ENCODE results near the gene MRAS. TPM values are rescaled to one million over a fixed set of nuclear protein-coding genes. Genes with fewer than 3 reads are reported as not detected.

Gene MRAS
- total RNA-seq, 1 donor from 2014 or later, result 41.5 TPM

- H3K9me3 Mint-ChIP-seq (ENCODE audit: unreplicated experiment), result no peaks in the 10 kb centered on the region
- H3K27ac Mint-ChIP-seq (ENCODE audit: unreplicated experiment), result no peak overlapping the region
- no peak for DNase-seq
- H3K4me3 Mint-ChIP-seq (ENCODE audit: unreplicated experiment), result no peak overlapping the region
- peaks cover 7% of the 10 kb centered on the region for H3K4me1 Mint-ChIP-seq (ENCODE audit: low read depth, unreplicated experiment)
- H3K36me3 Mint-ChIP-seq (ENCODE audit: unreplicated experiment), result peaks cover 22% of the 10 kb centered on the region
- no peak for TF ChIP-seq CTCF (IDR thresholded peaks at IDR 0.05; ENCODE audit: partially characterized antibody, unreplicated experiment)
- peaks cover 3% of the 10 kb centered on the region for H3K27me3 Mint-ChIP-seq (ENCODE audit: unreplicated experiment)
Measured at GRCh38 chr3:138405486-138405885, 57.1 kb downstream of the MRAS start.

GRCh38 chr3:138406606-138407005 is 58.2 kb downstream of the MRAS start:
- H3K27me3 Mint-ChIP-seq (ENCODE audit: unreplicated experiment), result peaks cover 2% of the 10 kb centered on the region
- H3K4me3 Mint-ChIP-seq (ENCODE audit: unreplicated experiment), result no peak overlapping the region
- H3K36me3 Mint-ChIP-seq (ENCODE audit: unreplicated experiment), result peaks cover 14% of the 10 kb centered on the region
- no peak for TF ChIP-seq CTCF (IDR thresholded peaks at IDR 0.05; ENCODE audit: partially characterized antibody, unreplicated experiment)
- DNase-seq, result no peak
- H3K27ac Mint-ChIP-seq (ENCODE audit: unreplicated experiment), result no peak overlapping the region
- H3K9me3 Mint-ChIP-seq (ENCODE audit: unreplicated experiment), result no peaks in the 10 kb centered on the region
- H3K4me1 Mint-ChIP-seq (ENCODE audit: low read depth, unreplicated experiment), result peaks cover 7% of the 10 kb centered on the region

GRCh38 chr3:138407236-138407907 is 59.0 kb downstream of the MRAS start:
- no peak for DNase-seq
- TF ChIP-seq CTCF (IDR thresholded peaks at IDR 0.05; ENCODE audit: partially characterized antibody, unreplicated experiment), result no peak
- peaks cover 7% of the 10 kb centered on the region for H3K4me1 Mint-ChIP-seq (ENCODE audit: low read depth, unreplicated experiment)
- H3K9me3 Mint-ChIP-seq (ENCODE audit: unreplicated experiment), result no peaks in the 10 kb centered on the region
- peaks cover 14% of the 10 kb centered on the region for H3K36me3 Mint-ChIP-seq (ENCODE audit: unreplicated experiment)
- no peak overlapping the region for H3K27ac Mint-ChIP-seq (ENCODE audit: unreplicated experiment)
- H3K27me3 Mint-ChIP-seq (ENCODE audit: unreplicated experiment), result peaks cover 2% of the 10 kb centered on the region
- no peak overlapping the region for H3K4me3 Mint-ChIP-seq (ENCODE audit: unreplicated experiment)

- no peak for DNase-seq
- TF ChIP-seq CTCF (IDR thresholded peaks at IDR 0.05; ENCODE audit: partially characterized antibody, unreplicated experiment), result no peak
- peaks cover 7% of the 10 kb centered on the region for H3K4me1 Mint-ChIP-seq (ENCODE audit: low read depth, unreplicated experiment)
- no peak overlapping the region for H3K4me3 Mint-ChIP-seq (ENCODE audit: unreplicated experiment)
- peaks cover 2% of the 10 kb centered on the region for H3K27me3 Mint-ChIP-seq (ENCODE audit: unreplicated experiment)
- no peak overlapping the region for H3K27ac Mint-ChIP-seq (ENCODE audit: unreplicated experiment)
- H3K36me3 Mint-ChIP-seq (ENCODE audit: unreplicated experiment), result peaks cover 12% of the 10 kb centered on the region
- no peaks in the 10 kb centered on the region for H3K9me3 Mint-ChIP-seq (ENCODE audit: unreplicated experiment)
Measured at GRCh38 chr3:138408751-138409570, 60.6 kb downstream of the MRAS start.

All from glutamatergic neuron (in vitro differentiated cells).